Measurements from ENCODE around the gene PNPLA2.

The PNPLA2 gene

DNA sequence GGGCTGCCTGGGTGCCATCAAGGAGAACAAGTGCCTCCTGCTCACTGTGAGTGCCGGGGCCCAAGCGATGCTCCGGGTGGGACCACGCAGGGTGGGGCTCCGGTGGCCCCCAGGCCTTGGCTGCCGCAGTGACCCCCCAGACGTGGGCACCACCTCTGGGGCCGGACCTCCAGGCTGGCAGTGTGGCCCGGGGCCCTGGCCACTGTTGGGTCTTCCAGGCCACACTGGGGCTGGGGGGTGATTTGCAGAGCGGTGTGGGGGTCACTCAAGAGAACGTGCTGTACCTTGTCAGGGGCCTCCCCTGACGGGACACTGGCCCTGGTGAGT lies 43.9 kb downstream of the PNPLA2 start:
- no peak for DNase-seq

DNA sequence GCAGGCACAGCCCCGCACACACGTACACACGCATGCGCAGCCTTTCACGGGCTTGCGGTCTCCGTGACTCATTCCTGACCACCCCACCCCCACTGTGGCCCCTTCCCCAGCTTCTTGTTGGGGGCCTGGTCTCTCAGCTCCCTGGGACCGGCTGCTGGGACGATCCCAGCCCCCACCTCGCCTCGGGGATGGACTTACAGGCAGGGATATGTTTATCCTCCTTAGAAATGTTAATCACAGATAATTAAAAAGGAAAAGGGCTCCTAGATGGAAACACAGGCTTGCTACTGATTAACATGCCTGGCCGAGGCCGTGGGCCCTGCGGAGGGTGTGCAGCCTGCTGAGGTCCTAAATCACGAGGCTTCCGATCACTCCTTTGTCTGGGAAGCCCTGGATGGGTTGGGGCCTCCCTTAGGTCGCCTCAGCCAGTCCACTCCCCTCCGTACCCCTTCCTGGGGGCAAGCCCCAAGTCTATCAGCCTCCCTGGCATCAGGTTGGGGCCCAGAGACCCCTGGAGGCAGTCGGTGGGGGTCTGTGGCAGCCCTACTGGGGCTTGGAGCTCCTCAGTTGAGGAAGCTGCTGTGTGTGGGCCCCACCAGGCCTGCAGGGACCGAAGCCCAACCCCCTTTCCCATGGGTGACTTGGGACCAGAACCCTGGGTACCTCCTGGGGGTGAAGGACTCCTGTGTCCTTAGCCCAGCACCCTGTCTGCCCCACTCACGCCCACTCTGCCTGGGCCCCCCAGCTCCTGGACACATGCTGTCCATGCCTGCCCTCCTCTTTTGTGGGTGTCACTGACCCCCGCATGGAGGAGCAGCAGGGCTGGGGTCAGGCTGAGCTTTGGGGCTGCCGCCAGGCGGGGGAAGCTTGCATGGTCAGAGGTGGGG lies 44.6 kb downstream of the PNPLA2 start:
- no peak for DNase-seq

DNA sequence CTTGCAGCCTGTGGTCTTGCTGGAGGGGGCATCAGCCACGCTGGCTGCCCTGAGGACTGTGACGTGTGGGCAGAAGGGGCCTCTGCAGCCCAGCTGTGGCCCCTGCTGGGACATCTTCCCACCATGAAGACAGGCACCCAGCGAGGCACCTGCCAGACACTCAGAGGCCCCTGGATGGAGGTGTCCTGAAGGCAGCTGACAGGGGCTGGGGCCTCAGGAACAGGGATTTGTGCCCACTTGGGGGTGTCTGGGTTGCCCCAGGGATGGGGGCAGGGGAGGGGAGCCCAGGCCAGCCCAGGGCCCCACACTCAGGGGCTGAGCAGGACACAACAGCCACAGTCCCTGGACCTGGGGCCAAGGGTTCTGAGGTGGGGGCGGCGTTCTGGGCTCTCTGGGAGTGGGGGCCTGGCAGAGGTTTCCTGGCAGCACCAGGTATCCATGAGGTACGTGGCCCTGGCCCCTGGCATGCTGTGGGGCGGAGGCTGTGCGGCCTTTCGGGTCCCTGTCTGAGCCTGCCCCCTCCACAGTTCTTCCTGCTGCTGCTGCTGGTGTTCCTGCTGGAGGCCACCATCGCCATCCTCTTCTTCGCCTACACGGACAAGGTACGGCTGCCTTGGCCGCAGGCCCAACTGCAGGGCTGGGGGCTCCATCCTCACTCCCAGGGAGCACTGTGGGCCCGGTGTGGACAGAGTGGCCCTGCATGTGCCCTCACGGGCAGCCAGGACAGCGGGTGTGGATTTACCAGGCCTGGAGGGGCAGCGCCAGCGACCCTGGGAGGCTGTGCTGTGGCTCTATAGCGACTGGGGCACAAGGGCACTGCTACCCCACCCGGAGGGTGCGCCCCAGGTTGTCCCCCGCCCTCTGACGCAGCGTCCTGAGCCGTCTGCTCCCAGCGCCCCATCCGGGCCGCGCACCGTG lies 45.5 kb downstream of the PNPLA2 start:
- no peak for DNase-seq

DNA sequence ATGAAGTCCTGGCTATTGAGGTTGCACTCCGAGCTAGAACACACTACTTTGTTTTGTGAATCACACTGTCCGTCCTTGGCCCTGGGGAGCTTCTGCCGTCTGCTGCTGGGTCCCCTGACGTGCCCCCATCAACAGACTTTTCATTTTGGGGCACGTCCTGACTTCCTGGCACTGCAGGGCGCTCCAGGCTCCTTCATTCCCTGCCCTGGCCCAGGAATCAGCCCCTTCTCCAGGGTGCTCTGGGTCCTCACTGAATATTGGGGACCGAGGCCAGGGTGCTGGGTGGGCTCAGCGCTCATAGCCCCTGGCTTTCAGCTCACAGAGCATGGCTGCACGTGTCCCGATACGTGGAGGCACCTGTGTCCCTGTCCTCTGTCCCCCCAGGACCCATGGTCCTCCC lies 46.2 kb downstream of the PNPLA2 start:
- DNase-seq: no peak

DNA sequence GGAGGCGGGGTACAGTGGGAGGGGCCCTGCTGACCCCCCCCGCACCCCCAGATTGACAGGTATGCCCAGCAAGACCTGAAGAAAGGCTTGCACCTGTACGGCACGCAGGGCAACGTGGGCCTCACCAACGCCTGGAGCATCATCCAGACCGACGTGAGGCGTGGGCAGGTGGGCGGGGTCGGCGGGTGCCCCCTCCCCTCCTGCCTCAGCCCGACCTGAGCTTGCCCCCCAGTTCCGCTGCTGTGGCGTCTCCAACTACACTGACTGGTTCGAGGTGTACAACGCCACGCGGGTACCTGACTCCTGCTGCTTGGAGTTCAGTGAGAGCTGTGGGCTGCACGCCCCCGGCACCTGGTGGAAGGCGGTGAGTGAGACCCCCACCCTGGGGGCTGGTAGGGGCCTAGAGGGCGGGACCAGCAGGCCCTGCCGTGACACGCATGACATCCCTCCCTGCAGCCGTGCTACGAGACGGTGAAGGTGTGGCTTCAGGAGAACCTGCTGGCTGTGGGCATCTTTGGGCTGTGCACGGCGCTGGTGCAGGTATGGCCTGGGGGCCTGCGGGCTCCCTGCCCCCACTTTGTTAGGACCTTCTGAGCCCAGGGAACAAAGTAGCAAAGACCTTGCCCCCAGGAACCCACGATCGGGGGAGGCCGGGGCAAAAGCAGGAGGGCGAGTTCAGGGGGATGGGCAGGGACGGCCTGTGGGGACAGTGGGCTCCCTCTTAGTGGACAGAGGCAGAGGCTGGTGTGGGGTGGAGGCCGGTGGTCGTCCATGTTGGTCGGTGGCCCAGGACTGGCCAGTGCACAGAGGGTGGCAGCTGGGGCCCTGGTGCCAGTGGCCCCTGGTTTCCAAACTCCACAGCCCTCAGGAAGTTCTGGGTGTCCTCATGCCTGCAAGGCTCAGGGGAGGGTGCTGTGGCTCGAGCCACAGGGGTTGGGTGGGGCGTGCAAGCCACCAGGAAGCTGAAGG lies 47.0 kb downstream of the PNPLA2 start:
- DNase-seq: no peak

DNA sequence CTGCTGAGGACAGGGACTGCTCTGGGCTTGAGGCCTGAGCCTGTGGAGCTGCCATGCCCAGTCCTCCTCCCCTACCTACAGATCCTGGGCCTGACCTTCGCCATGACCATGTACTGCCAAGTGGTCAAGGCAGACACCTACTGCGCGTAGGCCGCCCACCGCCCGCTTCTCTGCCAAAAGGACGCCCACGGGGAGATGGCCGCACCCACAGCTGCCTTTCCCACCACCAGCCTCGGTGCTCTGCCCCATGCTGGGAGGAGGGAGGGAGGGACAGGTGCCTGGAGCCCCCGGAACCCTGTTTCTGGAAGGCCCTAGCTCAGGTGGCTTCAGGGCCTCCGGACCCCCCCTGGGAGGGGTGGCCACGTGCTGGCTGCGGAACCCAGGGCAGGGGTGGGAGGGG lies 47.8 kb downstream of the PNPLA2 start:
- DNase-seq: no peak

DNA sequence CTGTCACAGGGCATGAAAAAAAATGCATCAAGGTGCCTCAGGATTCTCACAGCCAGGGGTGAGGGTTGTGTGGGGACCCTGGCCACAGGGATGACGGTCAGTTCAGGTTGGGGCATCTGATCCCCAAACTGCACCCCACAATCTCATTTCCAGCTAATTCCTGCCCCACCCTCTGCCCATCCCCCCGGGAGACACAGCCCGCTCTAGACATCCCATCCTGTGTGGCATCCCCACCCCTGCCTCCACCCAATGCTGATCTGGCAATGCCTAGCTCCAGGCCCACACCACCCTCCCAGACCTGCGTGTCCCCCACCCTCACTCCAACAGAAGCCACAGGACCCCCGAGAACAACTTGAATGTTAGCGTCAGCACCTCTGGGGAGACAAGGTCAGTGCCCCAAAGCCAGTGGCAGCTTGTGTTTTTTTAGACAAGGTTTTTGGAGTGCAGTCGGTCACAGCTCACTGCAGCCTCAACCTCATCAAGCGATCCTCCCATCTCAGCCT lies 49.2 kb downstream of the PNPLA2 start:
- no peak for DNase-seq

DNA sequence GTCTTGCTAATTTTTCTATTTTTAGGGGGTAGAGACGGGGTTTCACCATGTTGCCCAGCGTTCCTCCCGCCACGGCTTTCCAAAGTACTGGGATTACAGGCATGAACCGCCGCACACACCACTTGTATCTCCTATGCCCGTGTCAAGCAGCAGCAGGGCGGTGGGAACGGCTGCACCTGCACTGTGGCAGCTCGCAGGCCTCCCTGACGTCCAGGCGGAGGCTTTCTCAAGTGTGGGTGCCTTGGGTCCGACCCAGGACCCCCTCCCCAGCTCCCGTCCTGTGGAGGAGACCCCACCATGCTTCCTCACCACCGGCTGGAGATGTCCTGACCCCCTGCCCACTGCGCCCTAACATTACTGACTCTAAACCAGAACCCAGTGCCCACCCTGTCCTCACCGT lies 49.7 kb downstream of the PNPLA2 start:
- no peak for DNase-seq

DNA sequence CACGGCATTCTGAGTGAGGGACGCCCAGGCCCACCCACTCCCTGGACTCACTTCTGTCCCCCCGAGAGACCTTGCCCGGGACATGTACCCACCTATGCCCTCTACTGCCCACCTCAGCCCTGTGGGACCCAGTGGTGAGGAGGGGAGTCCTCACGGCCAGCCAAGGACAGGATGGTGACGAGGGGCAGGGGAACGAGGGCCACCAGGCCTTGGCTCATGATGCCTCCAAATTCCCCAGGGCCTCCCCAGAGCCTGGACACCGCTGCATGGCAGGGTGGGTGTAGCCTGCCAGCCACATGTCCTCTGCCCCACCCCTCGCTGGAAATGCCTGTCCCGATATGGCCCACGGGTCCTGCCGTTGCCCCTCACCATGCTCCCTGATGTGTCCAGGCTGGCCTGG lies 50.1 kb downstream of the PNPLA2 start:
- DNase-seq: no peak

DNA sequence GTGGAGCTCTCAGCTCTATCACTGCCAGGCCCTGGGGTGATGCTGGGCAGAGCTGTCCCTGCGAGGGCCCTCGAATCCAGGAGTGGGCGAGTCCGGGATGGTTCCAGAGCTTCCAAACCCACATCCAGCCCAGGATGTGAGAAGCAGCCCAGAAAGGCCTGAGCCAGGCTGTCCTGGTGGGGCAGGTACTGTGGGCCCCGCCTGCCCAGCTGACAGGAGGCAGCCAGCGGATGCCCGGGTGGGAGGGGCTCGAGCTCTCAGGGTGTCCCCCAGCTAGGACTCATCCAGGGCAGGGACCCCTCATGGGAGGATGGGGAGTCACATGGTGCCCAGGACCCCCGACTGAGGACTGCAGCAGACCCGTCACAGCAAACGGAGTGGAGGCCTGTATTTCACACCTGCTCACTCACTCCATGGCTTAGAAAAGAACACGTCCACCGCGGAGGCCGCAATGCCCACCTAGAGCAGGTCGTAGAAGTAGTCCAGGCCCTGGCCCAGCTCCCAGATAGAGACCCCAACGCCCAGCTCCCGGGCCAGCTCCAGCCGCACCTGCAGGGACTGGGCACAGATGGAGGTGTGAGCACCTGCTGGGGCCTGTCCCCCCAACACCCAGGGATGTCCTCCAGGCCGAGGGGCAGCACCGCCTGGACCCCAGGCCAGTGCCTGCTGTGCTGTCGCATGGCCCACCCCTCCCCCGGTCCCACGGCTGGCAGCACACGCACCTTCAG lies 50.8 kb downstream of the PNPLA2 start:
- no peak for DNase-seq

DNA sequence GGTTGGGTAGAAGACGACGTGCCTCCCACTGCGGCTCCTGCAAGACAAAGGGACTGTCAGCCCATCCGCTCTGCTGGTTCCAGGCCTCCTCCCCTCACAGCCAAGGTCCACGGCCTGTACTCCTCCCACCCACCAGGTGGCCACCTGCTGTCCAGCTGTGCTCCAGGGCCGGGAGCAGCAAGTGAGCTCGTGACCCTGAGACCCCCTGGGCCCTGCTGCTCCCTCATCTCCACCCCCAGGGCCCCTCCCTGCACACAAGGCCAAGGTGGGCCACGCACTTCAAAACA lies 51.4 kb downstream of the PNPLA2 start:
- DNase-seq: no peak

DNA sequence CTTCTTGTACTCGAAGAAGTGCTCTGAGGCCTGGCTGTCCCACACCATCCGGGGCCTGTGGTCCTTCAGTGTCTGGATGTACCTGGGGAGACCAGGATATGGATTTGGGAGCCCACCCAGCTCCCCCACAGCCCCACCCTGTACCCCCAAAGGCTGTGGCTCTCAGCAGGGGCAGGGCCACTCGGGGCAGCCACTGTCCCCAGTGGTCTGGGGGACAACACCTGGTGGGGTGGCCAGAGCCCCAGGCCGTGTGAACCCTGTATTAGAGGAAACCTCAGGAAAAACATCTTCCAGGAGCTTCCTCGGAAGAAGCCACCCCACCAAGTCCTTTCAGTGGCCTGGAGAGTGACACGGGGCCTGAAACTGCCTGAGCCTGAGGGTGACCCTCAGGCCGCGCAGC lies 51.7 kb downstream of the PNPLA2 start:
- no peak for DNase-seq

DNA sequence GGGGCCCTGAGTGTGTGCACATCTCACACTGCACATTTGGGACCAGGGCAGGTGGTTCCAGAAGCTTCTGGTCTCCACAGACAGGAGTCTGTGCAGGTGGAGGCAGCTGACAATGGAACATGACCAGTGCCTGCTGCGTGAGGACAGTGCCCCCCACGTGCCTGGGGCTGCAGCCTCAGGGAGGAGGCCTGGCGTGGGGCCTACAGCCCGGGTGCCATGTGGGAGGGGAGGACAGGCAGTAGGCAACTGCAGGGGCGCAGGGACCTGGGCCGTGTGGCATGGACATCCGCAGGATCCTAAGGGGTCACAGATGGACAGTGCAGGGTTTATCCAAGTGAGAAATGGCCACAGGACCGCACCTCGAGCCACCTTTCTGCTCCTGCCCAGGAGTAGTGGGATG lies 52.8 kb downstream of the PNPLA2 start:
- DNase-seq: no peak

DNA sequence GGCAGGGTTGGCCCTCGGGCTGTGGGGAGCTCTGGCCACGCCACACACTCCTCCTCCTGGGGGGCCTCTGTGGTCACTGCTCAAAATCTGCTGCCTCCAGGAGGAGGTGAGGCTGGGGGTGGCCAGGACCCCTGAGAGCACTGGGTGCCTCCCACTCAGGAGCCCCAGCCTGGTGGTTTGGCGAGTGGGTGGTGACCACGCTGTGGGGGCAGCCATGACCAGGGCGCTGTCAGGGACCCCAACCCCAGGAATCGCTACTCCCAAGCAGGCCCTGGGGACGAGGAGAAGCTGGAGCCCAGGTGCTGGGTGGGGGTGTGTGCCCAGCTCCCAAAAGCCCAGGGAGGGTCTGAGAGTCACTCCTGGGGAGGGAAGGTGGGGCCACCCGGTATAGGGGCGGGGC lies 54.1 kb downstream of the PNPLA2 start:
- DNase-seq: no peak

DNA sequence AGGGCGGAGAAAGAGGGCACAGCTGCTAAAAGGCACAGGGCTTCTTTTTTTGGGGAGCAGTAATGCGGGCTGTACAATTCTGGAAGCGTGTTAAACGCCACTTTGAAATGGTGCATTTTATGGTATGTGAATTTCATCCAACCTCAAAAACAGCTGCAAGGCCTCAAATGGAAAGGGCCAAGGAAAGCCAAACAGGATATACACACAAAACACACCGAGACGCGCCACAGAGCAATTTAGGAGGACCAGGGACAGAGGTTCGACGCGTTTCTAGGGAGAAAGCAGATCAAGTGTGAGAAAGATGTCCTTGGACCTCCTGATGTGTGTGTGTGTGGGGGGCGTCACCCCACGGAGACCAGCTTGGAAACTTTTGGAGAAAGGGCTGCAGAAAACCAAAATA lies 55.0 kb downstream of the PNPLA2 start:
- DNase-seq: no peak

All from NCI-H526 (cell line).